C4-2B (cell line): ENCODE data around the gene MLLT10.

Experiments
- ZFX ChIP-seq: fragments of 450-650 bp; IDR thresholded peaks from 2 replicates; pipeline ENCODE4 v1.6.1; 2017
- TF ChIP-seq, protein P1 (sequence below): fragments of 450-650 bp; conservative IDR thresholded peaks from 2 replicates; pipeline ENCODE4 v1.5.1; 2017; ENCODE audit warnings: mild to moderate bottlenecking

- TF ChIP-seq, protein P1, sequence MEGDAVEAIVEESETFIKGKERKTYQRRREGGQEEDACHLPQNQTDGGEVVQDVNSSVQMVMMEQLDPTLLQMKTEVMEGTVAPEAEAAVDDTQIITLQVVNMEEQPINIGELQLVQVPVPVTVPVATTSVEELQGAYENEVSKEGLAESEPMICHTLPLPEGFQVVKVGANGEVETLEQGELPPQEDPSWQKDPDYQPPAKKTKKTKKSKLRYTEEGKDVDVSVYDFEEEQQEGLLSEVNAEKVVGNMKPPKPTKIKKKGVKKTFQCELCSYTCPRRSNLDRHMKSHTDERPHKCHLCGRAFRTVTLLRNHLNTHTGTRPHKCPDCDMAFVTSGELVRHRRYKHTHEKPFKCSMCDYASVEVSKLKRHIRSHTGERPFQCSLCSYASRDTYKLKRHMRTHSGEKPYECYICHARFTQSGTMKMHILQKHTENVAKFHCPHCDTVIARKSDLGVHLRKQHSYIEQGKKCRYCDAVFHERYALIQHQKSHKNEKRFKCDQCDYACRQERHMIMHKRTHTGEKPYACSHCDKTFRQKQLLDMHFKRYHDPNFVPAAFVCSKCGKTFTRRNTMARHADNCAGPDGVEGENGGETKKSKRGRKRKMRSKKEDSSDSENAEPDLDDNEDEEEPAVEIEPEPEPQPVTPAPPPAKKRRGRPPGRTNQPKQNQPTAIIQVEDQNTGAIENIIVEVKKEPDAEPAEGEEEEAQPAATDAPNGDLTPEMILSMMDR: no peak
- TF ChIP-seq ZFX: no peak
Observed at GRCh38 chr10:21513405-21513788, 20.6 kb upstream of the MLLT10 start.
